Central memory CD8-positive, alpha-beta T cell (primary cell): ENCODE measurements around the gene PLA2G7.
"Not testable (repeated sequence)": the region's sequence is repeated elsewhere in the genome, so short reads cannot be mapped to it uniquely, and the experiment has no call there.

Experiments
- ATAC-seq: fragments of 150-1000 bp; cut with Tn5 transposase; replicated peaks from 2 replicates; pipeline ENCODE4 v1.10.0; 2022; ENCODE audit warnings: mild to moderate bottlenecking, moderate FRiP score, moderate number of reproducible peaks; ENCODE audit not compliant: poor library complexity, severe bottlenecking; ENCODE audit errors: extremely low read depth
- DNase-seq, 2 donors: peaks; one replicate each; pipeline ENCODE4 v3.0.0; 2021; ENCODE audit warnings: low spot score in 2 of 2
- H3K27ac Mint-ChIP-seq: one replicate; pipeline ENCODE4 v1.8.0; 2022; ENCODE audit warnings: low read depth, mild to moderate bottlenecking, moderate library complexity, mixed read lengths
- H3K27me3 Mint-ChIP-seq: one replicate; pipeline ENCODE4 v1.8.0; 2022; ENCODE audit warnings: mixed read lengths
- H3K36me3 Mint-ChIP-seq: one replicate; pipeline ENCODE4 v1.8.0; 2022; ENCODE audit warnings: mild to moderate bottlenecking, moderate library complexity, mixed read lengths; ENCODE audit not compliant: insufficient read depth
- H3K4me1 Mint-ChIP-seq: one replicate; pipeline ENCODE4 v1.8.0; 2022; ENCODE audit warnings: mixed read lengths
- H3K4me3 Mint-ChIP-seq: one replicate; pipeline ENCODE4 v1.8.0; 2022; ENCODE audit warnings: mild to moderate bottlenecking, moderate library complexity, mixed read lengths
- H3K9me3 Mint-ChIP-seq: one replicate; pipeline ENCODE4 v1.8.0; 2022; ENCODE audit warnings: mixed read lengths

Gene PLA2G7

DNA sequence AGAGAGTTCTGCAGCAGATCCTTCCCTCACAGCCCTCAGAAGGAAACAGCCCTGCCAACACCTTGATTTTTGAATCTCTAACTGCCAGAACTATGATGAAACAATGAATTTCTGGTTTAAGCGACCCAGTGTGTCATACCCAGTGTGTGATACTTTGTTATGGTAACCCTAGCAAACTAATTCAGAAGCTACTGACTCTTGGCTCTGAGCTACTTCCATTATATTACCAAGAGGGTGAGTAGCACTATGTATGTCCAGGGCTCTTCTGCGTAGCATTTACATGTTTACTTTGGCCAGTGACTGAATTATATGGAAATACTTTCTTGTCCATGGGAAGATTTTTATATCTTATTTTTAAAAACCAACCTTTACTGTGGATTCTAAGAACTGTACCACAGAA lies 28.3 kb upstream of the PLA2G7 start:
- Mint-ChIP-seq H3K27ac (no peak overlapping the region), H3K9me3 (no peaks in the 10 kb centered on the region), H3K36me3 (no peaks in the 10 kb centered on the region), H3K4me1 (no peaks in the 10 kb centered on the region), H3K27me3 (peaks cover 39% of the 10 kb centered on the region), H3K4me3 (no peak overlapping the region)
- no peak for DNase-seq
- no peak for ATAC-seq

- H3K27me3 Mint-ChIP-seq: peaks cover 27% of the 10 kb centered on the region
- no peaks in the 10 kb centered on the region for H3K9me3 Mint-ChIP-seq
- DNase-seq (no peak), ATAC-seq (no peak)
- no peaks in the 10 kb centered on the region for H3K4me1 Mint-ChIP-seq
- H3K4me3 Mint-ChIP-seq: no peak overlapping the region
- H3K27ac Mint-ChIP-seq: no peak overlapping the region
- H3K36me3 Mint-ChIP-seq: no peaks in the 10 kb centered on the region
Measured at GRCh38 chr6:46760925-46761324, 25.8 kb upstream of the PLA2G7 start.

- H3K27ac Mint-ChIP-seq: no peak overlapping the region
- H3K4me1 Mint-ChIP-seq: no peaks in the 10 kb centered on the region
- no peak overlapping the region for H3K4me3 Mint-ChIP-seq
- ATAC-seq (no peak), DNase-seq (no peak)
- no peaks in the 10 kb centered on the region for H3K36me3 Mint-ChIP-seq
- H3K27me3 Mint-ChIP-seq: peaks cover 14% of the 10 kb centered on the region
- no peaks in the 10 kb centered on the region for H3K9me3 Mint-ChIP-seq
Measured at GRCh38 chr6:46758960-46759753, 24.0 kb upstream of the PLA2G7 start.

DNA sequence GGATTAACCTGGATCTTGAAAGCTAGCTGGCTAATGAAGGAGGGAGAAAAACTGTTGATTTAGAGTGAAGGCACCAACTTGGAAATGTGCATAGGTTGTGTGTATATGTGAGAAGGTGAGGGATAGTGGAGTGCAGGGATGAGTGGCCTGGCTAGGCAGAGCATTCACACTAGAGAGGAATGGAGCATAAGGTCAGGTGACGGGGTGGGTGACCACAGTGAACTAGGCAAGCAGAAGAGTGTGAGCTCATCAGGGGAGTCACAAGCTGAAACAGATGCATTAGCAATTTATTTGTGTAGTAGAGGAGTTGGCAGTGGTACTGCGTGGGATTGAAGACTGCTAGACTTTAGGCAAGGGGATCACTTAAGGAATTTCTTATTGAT lies 22.0 kb upstream of the PLA2G7 start:
- H3K27me3 Mint-ChIP-seq: peaks cover 9% of the 10 kb centered on the region

DNA sequence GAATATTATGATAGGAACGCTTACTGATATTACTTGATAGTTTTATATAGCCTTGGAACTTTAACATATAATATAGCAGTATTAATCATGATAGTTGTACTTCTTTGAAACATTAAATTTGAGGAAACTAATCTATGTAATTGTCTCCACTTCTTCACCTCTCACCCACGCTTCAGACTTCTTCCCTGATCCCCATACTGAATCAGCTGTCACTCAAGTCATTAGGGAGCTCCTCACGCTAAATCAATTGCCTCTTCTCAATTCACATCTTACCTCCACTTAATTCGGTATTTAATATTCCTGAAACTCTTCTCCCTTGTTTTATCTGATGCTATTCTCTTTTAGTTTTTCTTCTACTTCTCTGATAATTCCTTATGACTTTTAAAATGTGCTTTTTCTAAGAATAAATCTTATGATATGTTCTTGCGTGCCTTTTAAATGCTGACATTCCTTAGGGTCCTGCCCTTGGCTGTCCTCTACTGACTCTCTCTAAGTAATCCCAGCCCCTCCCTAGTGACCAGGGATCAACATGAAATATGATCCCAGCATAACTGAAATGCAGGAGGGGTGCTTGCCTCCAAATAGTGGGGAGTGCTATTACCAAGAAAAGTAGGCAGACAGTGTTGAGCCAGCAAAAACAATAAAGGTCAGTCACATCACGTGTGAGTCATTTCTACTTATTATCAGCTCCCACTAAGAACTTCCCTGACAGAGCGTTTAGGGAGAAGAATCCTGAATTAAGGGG lies 21.5 kb upstream of the PLA2G7 start:
- DNase-seq (no peak), ATAC-seq (no peak)
- Mint-ChIP-seq H3K27ac (no peak overlapping the region), H3K4me3 (no peak overlapping the region), H3K27me3 (peaks cover 9% of the 10 kb centered on the region), H3K9me3 (no peaks in the 10 kb centered on the region), H3K4me1 (no peaks in the 10 kb centered on the region), H3K36me3 (no peaks in the 10 kb centered on the region)

More for the DNA sequence above, 22.0 kb upstream of the PLA2G7 start:
- Mint-ChIP-seq H3K9me3 (no peaks in the 10 kb centered on the region), H3K4me3 (no peak overlapping the region), H3K27ac (no peak overlapping the region), H3K36me3 (no peaks in the 10 kb centered on the region), H3K4me1 (no peaks in the 10 kb centered on the region)
- DNase-seq: no peak
- no peak for ATAC-seq

- DNase-seq (no peak), ATAC-seq (no peak)
- no peaks in the 10 kb centered on the region for H3K36me3 Mint-ChIP-seq
- no peak overlapping the region for H3K4me3 Mint-ChIP-seq
- H3K4me1 Mint-ChIP-seq: no peaks in the 10 kb centered on the region
- H3K27ac Mint-ChIP-seq: no peak overlapping the region
- H3K27me3 Mint-ChIP-seq: peaks cover 9% of the 10 kb centered on the region
- H3K9me3 Mint-ChIP-seq: no peaks in the 10 kb centered on the region
Measured at GRCh38 chr6:46755865-46756264, 20.7 kb upstream of the PLA2G7 start.

DNA sequence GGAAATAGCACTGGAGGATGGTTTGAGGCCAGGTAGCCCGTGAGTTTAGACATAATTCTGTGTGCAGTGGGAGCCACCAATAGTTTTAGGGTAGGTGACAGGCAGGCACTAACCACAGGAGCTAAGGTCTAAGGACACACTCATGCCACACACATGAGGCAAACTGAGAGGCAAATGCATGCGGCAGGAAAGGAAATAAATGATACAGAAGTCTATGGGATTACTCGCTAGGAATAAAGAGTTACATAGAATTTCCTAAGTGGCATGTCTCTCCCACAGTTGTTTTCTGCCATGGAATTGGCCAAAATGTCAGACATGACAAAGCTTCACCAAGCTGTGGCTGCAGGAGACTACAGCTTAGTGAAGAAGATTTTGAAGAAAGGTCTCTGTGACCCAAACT lies 16.5 kb upstream of the PLA2G7 start:
- ATAC-seq (no peak), DNase-seq (no peak)
- Mint-ChIP-seq H3K27ac (no peak overlapping the region), H3K4me1 (no peaks in the 10 kb centered on the region), H3K9me3 (no peaks in the 10 kb centered on the region), H3K36me3 (no peaks in the 10 kb centered on the region), H3K4me3 (no peak overlapping the region), H3K27me3 (peaks cover 18% of the 10 kb centered on the region)

- Mint-ChIP-seq H3K27ac (no peak overlapping the region), H3K36me3 (no peaks in the 10 kb centered on the region), H3K4me1 (no peaks in the 10 kb centered on the region), H3K4me3 (no peak overlapping the region), H3K27me3 (peaks cover 32% of the 10 kb centered on the region), H3K9me3 (no peaks in the 10 kb centered on the region)
- ATAC-seq (no peak), DNase-seq (no peak)
Measured at GRCh38 chr6:46749731-46750130, 14.6 kb upstream of the PLA2G7 start.

- H3K27ac Mint-ChIP-seq: no peak overlapping the region
- H3K36me3 Mint-ChIP-seq: no peaks in the 10 kb centered on the region
- ATAC-seq: no peak
- H3K4me3 Mint-ChIP-seq: no peak overlapping the region
- H3K4me1 Mint-ChIP-seq: no peaks in the 10 kb centered on the region
- no peaks in the 10 kb centered on the region for H3K9me3 Mint-ChIP-seq
- DNase-seq: no peak
- H3K27me3 Mint-ChIP-seq: peaks cover 39% of the 10 kb centered on the region
Measured at GRCh38 chr6:46748940-46749503, 13.8 kb upstream of the PLA2G7 start.

DNA sequence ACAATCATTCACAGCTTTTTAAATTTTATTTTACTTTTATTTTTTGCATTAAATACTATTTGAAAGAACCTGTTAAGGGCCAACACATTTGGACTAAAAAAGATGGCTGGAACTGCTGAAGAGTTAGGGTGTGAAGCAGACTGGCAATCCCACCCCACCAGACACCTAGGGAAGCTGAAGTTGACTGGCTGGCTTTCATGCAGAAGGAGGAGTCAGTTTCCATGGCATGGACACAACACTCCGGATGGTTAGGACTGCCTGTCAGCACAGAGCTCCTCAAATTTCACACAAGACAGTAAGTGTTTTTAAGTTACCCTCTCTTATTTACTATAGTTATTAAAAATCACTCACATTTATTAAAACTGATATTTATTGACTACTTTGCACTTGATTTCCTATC lies 11.5 kb upstream of the PLA2G7 start, which contains the start of gene ANKRD66:
ANKRD66 (plus strand) TSS at position 238 of the 400 bp plus-strand sequence. CDS start 5,016 bp downstream, outside the sequence.
- Mint-ChIP-seq H3K27me3 (peaks cover 30% of the 10 kb centered on the region), H3K4me1 (no peaks in the 10 kb centered on the region), H3K4me3 (no peak within 1 kb of the TSS), H3K36me3 (no peaks in the 10 kb centered on the region), H3K27ac (no peak within 1 kb of the TSS), H3K9me3 (no peaks in the 10 kb centered on the region)
- ATAC-seq (no peak), DNase-seq (no peak)

- Mint-ChIP-seq H3K4me3 (no peak overlapping the region), H3K9me3 (no peaks in the 10 kb centered on the region), H3K27ac (no peak overlapping the region), H3K36me3 (no peaks in the 10 kb centered on the region), H3K27me3 (peaks cover 30% of the 10 kb centered on the region), H3K4me1 (no peaks in the 10 kb centered on the region)
- ATAC-seq (no peak), DNase-seq (no peak)
Measured at GRCh38 chr6:46745973-46746372, 10.8 kb upstream of the PLA2G7 start.

GRCh38 chr6:46744159-46744725 lies 9.1 kb upstream of the PLA2G7 start:
- DNase-seq, H3K36me3 Mint-ChIP-seq, H3K27ac Mint-ChIP-seq, ATAC-seq, H3K4me1 Mint-ChIP-seq, H3K4me3 Mint-ChIP-seq, H3K9me3 Mint-ChIP-seq: not testable (repeated sequence)
- H3K27me3 Mint-ChIP-seq: peaks cover 30% of the 10 kb centered on the region
